CD4-positive, alpha-beta T cell treated with Interleukin-15 for 4 hours (primary cell): ENCODE results near the gene TRNP1.
A peak's percentile ranks its signal among the peaks of the same experiment; 100 is the strongest.
"Not testable (repeated sequence)": the region's sequence is repeated elsewhere in the genome, so short reads cannot be mapped to it uniquely, and the experiment has no call there.

Experiments
- DNase-seq: peaks from one replicate; pipeline ENCODE4 v3.0.0-alpha.2; 2020; ENCODE audit warnings: low spot score

The TRNP1 gene, protein sequence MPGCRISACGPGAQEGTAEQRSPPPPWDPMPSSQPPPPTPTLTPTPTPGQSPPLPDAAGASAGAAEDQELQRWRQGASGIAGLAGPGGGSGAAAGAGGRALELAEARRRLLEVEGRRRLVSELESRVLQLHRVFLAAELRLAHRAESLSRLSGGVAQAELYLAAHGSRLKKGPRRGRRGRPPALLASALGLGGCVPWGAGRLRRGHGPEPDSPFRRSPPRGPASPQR

DNA sequence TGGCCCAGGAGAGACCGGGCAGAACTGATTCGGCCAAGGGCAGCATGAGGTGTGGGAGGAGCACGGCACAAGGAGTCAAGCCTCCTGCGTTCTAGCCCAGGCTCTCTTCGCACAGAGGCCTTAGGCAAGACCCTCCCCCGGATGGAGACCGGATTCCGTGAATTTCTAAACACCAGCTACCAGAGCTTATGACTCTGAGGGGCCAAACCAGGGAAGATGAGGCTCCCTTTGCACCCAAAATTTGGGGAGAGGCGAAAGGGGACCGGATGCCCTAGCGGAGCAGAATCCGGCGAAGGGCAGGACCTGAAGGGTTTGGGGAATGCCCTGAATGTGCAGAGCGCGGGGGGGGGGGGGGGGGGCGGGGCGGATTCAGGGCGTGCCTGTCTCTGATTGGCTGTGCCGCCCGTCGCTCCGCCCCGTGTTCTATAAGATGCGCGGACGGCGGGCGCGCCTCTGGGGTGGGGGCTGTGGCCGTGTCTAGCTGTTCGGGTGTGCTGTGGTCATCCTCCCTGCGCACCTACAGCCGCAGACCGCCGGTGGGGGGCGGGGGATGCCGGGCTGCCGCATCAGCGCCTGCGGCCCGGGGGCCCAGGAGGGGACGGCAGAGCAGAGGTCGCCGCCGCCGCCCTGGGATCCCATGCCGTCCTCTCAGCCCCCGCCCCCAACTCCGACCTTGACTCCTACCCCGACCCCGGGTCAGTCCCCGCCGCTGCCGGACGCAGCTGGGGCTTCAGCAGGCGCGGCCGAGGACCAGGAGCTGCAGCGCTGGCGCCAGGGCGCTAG is at the start of gene TRNP1:
Gene TRNP1 (plus strand): TSS at position 456 of the 783 bp plus-strand sequence. CDS start 95 bp downstream, at position 551.
- peak; percentile 61 for DNase-seq

DNA sequence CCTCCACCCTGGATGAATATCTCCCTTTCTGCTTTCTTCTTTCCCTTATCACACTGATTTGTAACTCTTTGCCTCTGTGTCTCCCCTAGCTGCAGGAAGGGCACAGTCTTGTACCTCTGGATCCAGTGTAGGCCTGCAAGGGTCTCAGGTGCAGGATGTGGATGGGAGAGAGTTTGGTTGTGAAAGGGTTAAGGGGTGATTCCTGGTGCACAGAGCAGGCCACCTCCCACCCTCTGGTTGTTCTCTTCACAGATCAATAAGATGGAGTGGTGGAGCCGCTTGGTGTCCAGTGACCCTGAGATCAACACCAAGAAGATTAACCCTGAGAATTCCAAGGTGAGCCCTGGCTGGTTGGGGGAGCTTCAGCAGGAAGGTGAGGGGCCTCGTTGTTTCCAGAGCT is 48.4 kb upstream of the TRNP1 start:
- DNase-seq: no peak

DNA sequence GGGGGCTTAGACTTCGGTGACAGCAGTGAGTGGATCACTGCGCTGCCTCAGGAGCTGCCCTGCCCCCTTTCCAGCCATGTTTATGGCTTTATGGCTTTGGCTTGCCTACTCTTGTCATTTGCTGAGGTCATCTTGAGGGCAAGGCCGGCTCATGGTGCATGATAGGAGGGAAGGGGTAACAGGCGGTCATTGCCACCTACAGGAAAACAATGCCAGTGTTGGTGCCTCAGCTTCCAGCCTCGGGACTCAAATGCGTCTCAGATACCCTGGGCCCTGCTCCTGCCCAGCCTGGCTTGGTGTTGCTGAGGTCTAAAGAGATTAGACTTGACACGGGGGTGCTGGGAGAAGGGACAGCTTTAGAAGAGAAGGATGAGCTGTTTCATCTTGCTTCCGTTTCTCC is 47.8 kb upstream of the TRNP1 start:
- DNase-seq: no peak

DNA sequence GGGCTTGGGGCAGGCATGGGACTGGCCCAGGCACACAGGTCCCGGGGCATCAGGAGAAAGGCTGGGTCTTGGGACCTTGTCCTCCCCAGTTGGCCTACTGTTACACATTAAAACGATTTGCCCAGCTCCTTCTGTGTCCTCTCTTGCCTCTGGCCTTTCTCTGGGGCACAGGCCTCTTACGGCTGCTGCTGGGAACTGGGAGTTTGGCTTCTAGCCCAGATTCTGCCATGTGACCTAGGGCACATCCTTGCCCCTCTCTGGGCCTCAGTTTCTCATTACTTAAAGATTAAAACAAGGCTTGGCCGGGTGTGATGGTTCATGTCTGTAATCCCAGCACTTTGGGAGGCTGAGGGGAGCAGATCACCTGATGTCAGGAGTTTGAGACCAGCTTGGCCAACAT is 47.2 kb upstream of the TRNP1 start:
- DNase-seq: no peak

DNA sequence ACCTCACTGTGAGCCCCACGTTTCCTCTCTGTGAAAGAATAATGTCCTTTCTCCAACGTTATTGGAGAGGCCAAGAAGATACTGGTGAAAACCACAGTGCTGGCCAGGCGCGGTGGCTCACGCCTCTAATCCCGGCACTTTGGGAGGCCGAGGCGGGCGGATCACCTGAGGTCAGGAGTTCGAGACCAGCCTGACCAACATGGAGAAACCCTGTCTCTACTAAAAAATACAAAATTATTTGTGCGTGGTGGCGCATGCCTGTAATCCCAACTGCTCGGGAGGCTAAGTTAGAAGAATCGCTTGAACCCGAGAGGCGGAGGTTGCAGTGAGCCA is 44.8 kb upstream of the TRNP1 start:
- DNase-seq: not testable (repeated sequence)

DNA sequence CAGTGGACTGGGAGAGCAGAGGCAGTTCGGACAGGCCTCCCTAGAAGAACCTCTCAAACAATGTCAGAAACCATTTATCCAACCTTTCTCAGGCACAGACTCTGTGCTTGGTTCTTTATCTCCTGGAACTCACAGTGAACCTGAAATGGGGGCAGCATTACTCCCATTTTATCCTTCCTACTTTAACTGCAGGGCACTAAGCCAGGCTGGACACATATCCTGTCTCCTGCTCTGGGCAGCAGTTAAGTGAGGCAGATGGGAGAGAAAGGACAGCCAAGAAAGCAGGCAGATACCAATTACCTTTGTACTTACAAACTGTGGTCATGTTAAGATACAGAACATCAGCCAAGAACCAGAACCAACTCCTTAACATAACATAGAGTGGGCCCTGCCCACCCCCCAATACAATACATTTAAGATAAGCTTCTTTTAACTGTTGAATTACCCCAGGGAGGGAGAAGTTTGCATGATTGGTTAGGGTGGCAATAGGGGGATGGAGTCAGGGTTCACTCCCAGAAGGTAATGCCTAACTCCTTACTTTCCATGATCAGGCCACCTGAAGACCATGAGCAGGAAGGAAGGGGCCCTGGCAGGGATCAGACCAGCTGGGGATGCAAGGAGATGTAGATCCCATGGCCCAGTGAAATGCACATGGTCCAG is 44.1 kb upstream of the TRNP1 start:
- no peak for DNase-seq

DNA sequence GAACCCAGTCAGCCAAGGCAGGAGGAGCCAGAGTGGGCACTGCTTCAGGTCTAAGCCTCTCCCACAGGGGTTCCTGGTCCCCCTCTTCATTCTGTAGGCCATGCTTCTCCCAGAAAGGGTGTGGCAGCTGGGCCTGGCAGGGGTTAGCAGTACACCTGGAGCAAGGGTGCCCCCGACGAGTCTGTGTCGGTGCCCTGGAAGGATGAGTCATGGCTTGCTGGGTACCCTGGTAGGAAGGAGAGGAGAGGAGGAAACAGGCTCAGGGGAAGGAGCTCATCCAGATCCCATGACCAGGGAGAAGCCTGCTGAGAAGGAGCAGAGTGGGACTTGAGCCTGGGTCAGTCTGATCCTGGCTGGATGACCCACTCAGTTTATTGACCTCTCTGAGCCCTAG is 43.6 kb upstream of the TRNP1 start:
- DNase-seq: no peak

DNA sequence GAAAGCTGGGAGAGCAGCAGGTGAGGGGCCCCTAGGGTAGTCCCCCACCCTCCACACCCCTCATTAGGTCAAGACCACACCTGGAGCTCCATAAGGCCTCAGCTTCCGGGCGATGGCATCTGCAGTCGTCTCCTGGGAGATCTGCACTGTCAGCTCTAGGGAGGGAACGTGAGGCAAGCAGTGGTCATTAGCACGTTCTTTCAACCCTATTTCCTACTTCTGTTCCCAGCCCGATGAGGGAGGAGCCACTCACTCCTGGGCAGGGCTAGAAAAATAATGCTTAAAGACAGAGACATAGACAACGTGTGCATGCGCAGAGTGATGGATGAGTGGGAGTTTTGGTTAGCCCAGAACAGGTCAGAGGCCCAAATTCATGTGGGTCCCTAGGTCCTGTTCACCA is 42.9 kb upstream of the TRNP1 start:
- no peak for DNase-seq

DNA sequence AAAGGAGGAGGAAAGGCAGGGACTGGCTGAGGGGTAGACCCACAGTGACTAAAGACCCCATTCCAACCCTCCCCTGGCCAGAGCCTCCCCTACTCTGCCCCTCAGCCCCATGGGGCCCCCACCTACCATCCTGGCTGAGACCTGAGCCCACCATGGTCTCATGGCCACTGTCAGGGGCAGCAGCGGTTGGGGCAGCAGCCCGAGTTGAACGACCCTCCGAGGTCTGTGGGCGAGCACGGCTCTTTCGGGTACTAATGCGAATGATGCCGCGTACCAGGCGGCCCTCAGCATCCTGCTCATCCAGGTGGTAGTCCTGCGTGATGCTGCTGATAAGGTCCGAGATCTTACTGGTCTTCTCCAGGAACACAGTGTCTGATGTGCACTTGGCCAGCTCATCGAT is 42.3 kb upstream of the TRNP1 start:
- DNase-seq: no peak

DNA sequence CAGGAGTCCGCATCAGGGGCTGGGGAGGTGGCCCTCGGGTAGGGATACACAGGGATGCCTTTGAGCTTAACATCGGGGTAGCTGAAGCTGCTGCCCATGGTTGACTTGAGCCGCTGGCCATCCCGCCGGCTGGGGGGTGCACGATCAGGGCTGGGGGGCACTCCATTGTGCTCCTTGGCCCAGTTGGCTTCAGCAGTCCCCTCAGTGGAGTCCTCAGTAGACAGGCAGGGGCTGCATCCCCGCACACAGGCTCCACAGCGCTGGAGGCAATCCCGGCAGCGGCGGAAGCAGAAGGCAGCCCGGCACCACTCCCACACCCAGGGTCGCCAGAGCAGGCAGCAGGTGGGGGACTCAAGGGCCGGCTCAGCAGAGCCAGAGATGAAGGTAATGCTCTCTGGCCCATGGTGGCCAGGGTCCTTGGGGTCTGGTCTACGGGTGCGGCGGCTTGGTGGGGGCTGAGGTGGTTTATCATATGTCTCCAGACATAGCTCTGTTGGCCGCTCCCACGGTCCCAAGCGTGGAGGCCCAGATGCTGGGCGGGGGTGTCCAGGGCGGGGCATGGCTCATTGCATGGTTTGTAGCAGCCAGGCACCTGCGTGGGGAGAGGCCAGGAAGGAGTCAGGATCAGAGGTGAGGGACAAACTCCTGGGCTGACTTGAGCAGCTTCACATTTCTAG is 41.5 kb upstream of the TRNP1 start:
- DNase-seq: no peak

DNA sequence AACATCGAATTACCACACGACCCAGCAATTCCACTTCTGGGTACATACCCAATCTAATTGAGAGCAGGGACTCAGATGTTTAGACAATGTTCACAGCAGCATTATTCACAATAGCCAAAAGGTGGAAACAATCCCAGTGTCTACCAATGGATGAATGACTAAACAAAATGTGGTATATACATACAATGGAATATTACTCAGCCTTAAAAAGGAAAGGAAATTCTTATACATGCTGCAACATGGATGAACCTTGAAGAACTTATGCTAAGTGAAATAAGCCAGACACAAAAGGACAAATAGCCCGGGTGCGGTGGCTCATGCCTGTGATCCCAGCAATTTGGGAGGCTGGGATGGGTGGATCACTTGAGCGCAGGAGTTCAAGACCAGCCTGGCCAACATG is 40.1 kb upstream of the TRNP1 start:
- DNase-seq: no peak

DNA sequence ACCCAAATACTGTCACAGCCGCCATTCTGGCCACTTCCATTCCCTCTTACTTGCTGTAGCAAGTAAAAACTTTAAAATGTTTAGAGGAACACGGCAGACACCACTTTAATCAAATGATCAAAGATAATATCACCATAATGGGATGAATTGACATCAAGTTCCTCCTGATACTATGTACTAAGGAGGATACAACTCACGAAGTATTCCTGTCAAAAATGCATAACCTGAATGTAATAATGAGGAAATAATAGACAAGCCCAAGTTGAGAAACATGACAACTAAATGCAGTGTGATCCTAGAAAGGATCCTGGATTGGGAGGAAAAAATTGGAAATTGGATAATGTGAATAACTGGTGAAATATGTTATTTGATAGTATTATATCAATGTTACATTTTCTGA is 37.2 kb upstream of the TRNP1 start:
- no peak for DNase-seq

DNA sequence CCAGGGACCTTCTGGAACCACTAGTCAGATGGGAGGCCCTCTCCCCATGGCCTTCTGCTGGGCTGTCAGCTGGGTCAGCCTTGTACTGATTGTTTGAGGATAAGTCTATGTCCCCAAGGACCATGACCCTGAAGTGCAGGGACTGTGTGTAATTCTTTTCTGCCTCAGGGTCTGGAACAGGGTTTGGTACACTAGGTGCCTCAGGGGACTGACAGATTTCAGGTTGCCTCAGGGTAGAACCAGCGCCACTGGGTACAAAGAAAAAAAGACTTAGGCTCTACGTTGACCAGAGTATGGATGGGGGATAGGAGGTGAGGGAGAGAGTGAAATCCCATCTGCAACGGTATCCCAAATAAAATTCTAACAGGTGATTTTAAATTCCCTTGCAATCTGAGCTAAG is 36.2 kb upstream of the TRNP1 start:
- DNase-seq: no peak

DNA sequence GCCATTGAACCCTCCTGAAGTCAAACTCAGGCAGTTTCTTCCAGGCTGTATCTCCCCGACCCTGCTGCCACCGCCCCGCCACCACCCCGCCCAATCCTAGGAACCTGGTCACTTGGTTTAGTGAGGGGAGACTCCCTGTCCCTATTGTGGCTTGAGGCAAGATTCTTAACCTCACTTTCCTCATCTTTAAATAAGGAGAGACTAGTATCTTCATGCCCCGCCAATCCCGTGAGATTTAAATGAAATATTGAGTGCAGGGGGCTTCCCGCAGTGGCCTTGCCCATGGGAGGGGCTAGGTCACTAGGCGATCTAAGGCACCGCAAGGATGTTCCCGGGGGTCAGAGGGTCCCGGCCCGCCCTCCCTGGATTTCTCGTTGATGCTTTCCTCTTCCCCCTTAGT is 34.2 kb upstream of the TRNP1 start:
- no peak for DNase-seq

DNA sequence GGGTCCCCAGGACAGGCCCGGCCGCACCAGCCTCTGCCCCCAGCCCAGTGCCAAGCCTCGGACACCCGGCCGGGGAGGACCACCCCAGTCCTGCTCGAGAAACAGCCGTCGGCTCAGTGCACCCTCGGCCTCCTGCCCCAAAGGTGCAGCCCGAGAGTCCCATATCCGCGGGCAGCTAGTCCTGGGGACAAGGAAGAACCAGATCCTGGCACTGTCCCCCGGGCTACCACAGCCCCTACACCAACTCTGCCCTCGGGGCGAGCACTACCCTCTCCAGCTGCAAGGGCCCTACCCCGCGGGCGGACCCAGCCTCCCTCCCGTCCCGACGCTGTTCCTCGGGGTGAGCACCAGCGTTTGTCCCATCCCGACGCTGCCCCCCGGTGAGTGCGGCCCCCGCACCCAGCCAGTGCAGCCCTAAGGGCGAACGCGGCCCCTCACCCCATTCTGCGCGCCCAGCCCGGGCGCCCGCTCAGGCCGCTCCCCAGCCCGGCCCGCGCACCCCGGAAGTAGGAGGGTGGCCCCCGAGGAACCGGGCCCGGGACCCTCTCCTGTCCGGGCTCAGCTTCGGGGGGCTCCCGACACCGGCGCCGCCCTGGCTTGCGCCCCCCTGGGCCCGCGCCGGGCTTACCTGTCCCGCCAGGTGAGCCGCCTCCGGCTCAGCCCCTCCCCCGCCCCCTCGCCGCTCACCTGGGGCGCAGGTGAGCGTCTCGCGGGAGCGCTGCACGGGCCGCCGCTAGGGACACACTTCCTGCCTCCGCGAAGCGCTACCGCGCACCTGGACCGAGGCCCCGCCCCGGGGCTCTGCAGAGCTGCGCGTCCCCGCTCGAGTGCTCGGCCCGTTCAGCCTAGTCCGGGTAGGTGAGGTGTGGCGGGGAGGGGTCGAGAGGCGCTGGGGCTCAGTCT is 33.5 kb upstream of the TRNP1 start, which contains the start of gene KDF1:
Gene KDF1 (minus strand): TSS at position 747 of the 903 bp plus-strand sequence. CDS start 8,088 bp downstream, outside the sequence.
- DNase-seq: peak; percentile 52

DNA sequence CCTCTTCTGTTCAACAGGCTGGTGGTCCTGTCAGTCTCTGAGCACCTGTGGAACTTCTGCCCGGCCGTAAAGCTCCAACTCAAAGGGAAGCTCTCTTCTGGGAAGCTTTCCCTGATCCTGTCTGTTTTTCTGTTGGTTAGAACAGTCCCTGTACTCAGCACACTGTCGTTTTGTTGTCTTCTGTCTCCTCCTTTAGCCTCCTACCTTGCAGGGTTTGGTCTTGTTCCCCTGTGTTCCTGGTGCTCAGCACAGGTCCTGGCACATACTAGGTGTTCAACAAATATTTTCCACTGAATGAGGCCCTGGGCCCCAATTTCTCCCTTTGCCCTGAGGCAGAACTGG is 32.9 kb upstream of the TRNP1 start:
- no peak for DNase-seq

DNA sequence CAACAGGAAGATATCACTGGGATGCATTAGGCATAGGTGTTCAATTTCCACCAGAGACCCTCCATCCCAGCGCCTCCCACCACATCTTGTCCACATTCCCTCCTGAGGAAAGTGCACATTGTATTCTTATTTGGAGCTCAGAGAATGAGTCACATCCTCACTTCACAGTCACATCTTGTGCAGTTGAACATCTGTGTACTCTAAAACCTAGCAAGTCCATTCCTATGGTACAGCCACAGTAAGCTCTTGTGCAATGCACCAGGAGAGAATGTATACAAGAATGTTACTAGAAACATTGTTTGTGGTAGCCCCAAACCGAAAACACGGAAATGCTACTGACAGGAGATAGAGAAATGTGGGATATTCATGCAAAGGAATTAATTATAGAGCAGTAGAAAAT is 31.7 kb upstream of the TRNP1 start:
- no peak for DNase-seq

DNA sequence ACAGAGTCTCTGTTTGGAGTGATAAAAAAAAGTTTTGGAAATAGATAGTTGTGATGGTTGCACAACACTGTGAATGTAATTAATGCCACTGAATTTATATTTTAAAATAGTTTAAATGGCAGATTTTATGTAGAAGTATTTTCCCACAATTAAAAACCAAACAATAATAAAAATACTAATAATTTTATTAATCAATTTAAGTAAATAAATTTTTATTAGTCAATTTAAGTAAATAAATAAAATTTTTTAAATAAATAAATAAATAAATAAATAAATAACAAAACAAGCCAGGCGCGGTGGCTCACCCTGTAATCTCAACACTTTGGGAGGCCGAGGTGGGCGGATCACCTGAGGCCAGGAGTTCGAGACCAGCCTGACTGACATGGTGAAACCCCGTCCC is 28.3 kb upstream of the TRNP1 start:
- no peak for DNase-seq

DNA sequence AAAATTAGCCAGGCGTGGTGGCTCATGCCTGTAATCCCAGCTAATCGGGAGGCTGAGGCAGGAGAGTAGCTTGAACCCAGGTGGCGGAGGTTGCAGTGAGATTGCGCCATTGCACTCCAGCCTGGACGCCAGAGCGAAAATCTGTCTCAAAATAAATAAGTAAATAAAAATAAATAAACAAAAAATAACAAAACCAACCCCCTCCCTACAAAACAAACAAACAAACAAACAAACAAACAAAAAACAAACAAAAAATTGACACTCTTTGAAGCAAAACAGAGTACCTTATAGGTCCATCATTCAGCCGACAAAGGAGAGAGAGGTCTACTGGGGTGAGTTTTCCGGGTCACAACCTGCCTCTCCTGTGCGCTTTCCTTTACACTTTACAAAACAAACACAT is 27.9 kb upstream of the TRNP1 start:
- DNase-seq: no peak

DNA sequence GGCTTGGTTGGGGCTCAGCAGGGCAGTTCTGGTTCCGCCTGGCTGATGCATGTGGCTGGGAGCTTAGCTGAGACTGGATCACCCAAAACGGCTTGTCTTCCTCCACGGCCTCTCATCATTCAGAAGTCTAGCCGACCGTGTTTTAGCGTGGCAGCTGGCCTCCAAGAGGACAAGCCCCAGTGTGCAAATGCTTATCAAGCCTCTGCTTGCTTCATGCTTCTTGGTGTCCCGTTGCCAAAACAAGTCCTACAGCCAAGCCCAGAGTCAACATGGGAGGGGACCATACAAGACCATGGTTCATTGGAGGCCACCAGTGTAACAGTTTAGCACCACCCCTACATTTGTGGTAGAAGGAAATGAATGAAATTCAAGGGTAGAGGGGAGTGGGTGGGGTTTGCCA is 22.7 kb upstream of the TRNP1 start:
- DNase-seq: no peak

DNA sequence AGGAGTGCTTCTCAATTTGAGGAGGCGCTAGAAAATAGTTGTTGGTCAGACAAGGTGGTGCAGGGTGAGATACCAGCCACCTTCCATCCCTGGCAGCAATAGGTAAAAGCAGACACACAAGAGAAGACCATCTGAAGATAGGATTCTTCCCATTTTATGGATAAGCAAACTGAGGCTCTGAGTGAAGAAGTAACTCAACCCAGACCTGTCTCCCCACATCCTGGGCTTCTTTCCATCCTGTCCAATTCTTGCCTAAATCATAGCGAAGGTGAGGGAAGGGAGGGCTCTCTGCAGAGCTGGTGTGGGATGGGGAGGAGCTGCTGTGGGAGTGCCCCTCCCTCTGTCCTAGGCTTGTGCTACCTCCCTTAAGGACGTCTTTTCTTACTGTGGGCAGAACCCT is 21.9 kb upstream of the TRNP1 start:
- DNase-seq: no peak

DNA sequence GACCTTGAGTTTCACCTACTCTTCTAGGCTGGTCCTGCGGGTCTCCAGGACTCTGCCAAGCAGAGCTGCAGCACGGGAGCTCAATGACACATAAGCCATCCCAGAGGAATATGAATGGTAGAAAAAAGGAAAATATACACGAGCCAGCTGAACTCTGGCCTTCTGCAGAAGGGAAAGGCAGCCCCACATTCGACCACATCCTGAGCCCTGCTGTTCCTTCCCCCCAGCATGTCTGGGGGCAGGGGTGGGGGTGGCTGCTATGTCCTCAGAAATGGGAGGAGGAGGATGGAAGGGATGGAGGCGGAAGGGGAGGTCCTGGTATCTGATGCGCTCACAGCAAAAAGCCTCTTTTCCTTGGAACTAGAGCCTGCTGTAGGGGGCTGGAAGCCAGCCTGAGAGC is 21.1 kb upstream of the TRNP1 start:
- no peak for DNase-seq
